ENCODE measurements around the gene UBQLN1. TPM values are rescaled to one million over a fixed set of nuclear protein-coding genes. Genes with fewer than 3 reads are reported as not detected.

UBQLN1 gene
- total RNA-seq, 1 experiment from 2014 or later = 111 TPM

- H3K27ac Mint-ChIP-seq = no peak overlapping the region
- Histone ChIP-seq H3K27ac (ENCODE audit: insufficient read length, low read depth, low read length) (no peak overlapping the region), H3K9ac (ENCODE audit: extremely low read depth, insufficient read length, low read length) (no peak overlapping the region), H3K23me2 (ENCODE audit: insufficient read length, low read depth, low read length, poor library complexity, severe bottlenecking) (no peaks in the 10 kb centered on the region), H4K91ac (ENCODE audit: insufficient read length, low read depth, low read length) (no peak overlapping the region), H2BK12ac (ENCODE audit: insufficient read length, low read depth, low read length) (no peak overlapping the region), H2BK15ac (ENCODE audit: low read depth, low read length) (no peak overlapping the region), H4K5ac (ENCODE audit: insufficient read length, low read depth, low read length) (no peak overlapping the region), H3K14ac (ENCODE audit: insufficient read depth, low read length) (no peak overlapping the region), H3K79me2 (ENCODE audit: insufficient read depth, low read length) (no peaks in the 10 kb centered on the region), H3K4me2 (ENCODE audit: insufficient read depth, insufficient read length, low read length) (no peak overlapping the region), H4K20me1 (ENCODE audit: control insufficient read depth, insufficient read depth, insufficient read length) (no peaks in the 10 kb centered on the region), H3K79me1 (ENCODE audit: insufficient read depth, low read depth, low read length, poor library complexity, severe bottlenecking) (no peaks in the 10 kb centered on the region), H3K4me1 (ENCODE audit: insufficient read depth, low read length) (no peaks in the 10 kb centered on the region), H2BK5ac (ENCODE audit: insufficient read length, low read length) (no peak overlapping the region), H4K8ac (replicated peaks; ENCODE audit: insufficient read length, low read depth, low read length) (no peak overlapping the region), H3K9me3 (ENCODE audit: control insufficient read depth, low read depth, low read length) (no peaks in the 10 kb centered on the region), H3T11ph (ENCODE audit: low read length) (no peak overlapping the region), H3K4ac (ENCODE audit: low read depth, low read length) (no peak overlapping the region), H2AK5ac (ENCODE audit: insufficient read length, low read length) (no peak overlapping the region), H3K27me3 (ENCODE audit: insufficient read depth, low read length) (no peaks in the 10 kb centered on the region), H3K18ac (ENCODE audit: insufficient read length, low read depth, low read length) (no peak overlapping the region), H2BK120ac (ENCODE audit: low read depth, low read length, poor library complexity, severe bottlenecking) (no peak overlapping the region), H2BK20ac (ENCODE audit: low read depth, low read length, poor library complexity, severe bottlenecking) (no peak overlapping the region), H2AFZ (ENCODE audit: low read length) (no peak overlapping the region), H3K23ac (ENCODE audit: insufficient read length, low read depth, low read length) (no peak overlapping the region), H3K56ac (ENCODE audit: insufficient read length, low read depth, low read length) (no peak overlapping the region)
- H3K27me3 Mint-ChIP-seq (ENCODE audit: low read depth) = peaks cover 2% of the 10 kb centered on the region; the same call in 1 of the 2 replicates
- peaks cover 10 to 14% of the 10 kb centered on the region in 2 experiments for H3K4me1 Mint-ChIP-seq
- no peaks in the 10 kb centered on the region for H3K9me3 Mint-ChIP-seq
- DNase-seq = no peak
- no peak overlapping the region for H3K4me3 Mint-ChIP-seq
- no peak for TF ChIP-seq CTCF (conservative IDR thresholded peaks at IDR 0.05)
- no peaks in the 10 kb centered on the region for H3K36me3 Mint-ChIP-seq (ENCODE audit: insufficient read depth in 1 of 3, low read depth in 3 of 3)
These were observed 70.9 kb downstream of the UBQLN1 start for GRCh38 chr9:83636813-83637212.

Measured in H9 (cell line).